Measurements from ENCODE around the gene INTS7. TPM values are rescaled to one million over a fixed set of nuclear protein-coding genes. Genes with fewer than 3 reads are reported as not detected.

Gene INTS7
- total RNA-seq, 2 donors from 2014 or later = 11.0 to 18.5 TPM

DNA sequence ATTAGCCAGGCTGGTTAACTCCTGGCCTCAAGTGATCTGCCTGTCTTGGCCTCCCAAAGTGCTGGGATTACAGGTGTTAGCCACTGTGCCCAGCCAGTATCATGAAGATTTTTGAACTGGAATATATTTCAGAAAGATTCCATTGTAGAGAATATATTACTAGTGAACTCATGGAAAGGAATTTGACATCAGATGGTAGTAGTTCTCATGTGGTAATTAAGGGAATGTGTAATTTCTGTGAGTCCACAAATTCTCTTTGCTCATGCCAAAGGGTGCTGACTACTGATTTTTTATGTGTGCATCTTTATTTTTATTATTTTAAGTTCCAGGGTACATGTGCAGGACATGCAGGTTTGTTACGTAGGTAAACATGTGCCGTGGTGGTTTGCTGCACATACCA, 10.6 kb upstream of the INTS7 start:
- H3K9ac ChIP-seq (ENCODE audit: low read depth in 2 of 2, low read length in 2 of 2) = no peak overlapping the region
- no peak overlapping the region for H3K4me3 ChIP-seq
- no peaks in the 10 kb centered on the region for H3K4me1 ChIP-seq
- TF ChIP-seq, protein P1, sequence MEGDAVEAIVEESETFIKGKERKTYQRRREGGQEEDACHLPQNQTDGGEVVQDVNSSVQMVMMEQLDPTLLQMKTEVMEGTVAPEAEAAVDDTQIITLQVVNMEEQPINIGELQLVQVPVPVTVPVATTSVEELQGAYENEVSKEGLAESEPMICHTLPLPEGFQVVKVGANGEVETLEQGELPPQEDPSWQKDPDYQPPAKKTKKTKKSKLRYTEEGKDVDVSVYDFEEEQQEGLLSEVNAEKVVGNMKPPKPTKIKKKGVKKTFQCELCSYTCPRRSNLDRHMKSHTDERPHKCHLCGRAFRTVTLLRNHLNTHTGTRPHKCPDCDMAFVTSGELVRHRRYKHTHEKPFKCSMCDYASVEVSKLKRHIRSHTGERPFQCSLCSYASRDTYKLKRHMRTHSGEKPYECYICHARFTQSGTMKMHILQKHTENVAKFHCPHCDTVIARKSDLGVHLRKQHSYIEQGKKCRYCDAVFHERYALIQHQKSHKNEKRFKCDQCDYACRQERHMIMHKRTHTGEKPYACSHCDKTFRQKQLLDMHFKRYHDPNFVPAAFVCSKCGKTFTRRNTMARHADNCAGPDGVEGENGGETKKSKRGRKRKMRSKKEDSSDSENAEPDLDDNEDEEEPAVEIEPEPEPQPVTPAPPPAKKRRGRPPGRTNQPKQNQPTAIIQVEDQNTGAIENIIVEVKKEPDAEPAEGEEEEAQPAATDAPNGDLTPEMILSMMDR (IDR thresholded peaks at IDR 0.05) = no peak
- intact Hi-C loops (cut with DNase I) = no loop called here
- no peaks in the 10 kb centered on the region for H3K27me3 ChIP-seq
- DNase-seq = no peak
- H3K36me3 ChIP-seq = no peaks in the 10 kb centered on the region
- H3K9me3 ChIP-seq = no peaks in the 10 kb centered on the region
- no peak overlapping the region for H3K27ac ChIP-seq

DNA sequence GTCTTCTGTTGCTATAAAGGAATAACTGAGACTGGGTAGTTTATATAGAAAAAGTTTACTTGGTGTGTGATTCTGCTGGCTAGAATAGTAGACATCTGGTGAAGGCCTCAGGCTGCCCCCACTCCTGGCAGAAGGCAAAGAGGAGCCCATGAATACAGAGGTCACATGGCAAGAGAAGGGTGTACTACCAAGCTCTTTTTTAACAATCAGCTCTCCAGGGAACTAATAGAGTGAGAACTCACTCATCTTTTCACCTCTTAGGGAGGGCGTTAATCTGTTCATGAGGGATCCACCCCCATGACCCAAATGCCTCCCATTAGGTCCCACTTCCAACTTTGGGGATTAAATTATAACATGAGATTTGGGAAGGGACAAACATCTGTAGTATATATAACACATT, 9.5 kb upstream of the INTS7 start:
- intact Hi-C loops (cut with DNase I) = no loop called here

DNA sequence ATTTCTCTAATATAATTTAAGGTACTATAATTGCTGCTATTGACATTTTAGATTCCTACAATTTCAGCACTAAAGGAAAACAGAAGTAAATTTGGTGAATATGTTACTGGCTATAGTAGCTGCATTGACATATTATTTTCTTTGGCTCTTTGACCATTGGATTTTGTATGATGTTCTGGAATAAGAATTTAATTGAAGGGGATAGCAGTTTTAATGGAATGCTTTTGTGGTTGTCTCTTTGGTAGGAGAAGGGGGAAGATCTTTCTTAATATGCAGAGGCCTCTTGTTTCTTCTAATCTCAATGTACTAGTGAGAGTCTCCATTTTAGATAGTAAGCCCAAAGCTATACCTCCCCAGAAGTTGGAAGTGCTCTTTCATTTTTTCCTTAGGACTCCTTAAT, 7.1 kb upstream of the INTS7 start:
- Histone ChIP-seq H3K4me1 (no peaks in the 10 kb centered on the region), H3K9ac (ENCODE audit: low read depth in 2 of 2, low read length in 2 of 2) (no peak overlapping the region), H3K9me3 (no peaks in the 10 kb centered on the region), H3K27me3 (no peaks in the 10 kb centered on the region), H3K4me3 (no peak overlapping the region), H3K36me3 (no peaks in the 10 kb centered on the region), H3K27ac (no peak overlapping the region)
- intact Hi-C loops (cut with DNase I) = no loop called here
- DNase-seq = no peak
- TF ChIP-seq, protein P1 (IDR thresholded peaks at IDR 0.05) = no peak

More for the DNA sequence above, 9.5 kb upstream of the INTS7 start:
- no peaks in the 10 kb centered on the region for H3K36me3 ChIP-seq
- no peak for DNase-seq
- no peak overlapping the region for H3K9ac ChIP-seq (ENCODE audit: low read depth in 2 of 2, low read length in 2 of 2)
- no peaks in the 10 kb centered on the region for H3K9me3 ChIP-seq
- no peaks in the 10 kb centered on the region for H3K27me3 ChIP-seq
- no peaks in the 10 kb centered on the region for H3K4me1 ChIP-seq
- no peak overlapping the region for H3K4me3 ChIP-seq
- TF ChIP-seq, protein P1 (IDR thresholded peaks at IDR 0.05) = no peak
- H3K27ac ChIP-seq = no peak overlapping the region

DNA sequence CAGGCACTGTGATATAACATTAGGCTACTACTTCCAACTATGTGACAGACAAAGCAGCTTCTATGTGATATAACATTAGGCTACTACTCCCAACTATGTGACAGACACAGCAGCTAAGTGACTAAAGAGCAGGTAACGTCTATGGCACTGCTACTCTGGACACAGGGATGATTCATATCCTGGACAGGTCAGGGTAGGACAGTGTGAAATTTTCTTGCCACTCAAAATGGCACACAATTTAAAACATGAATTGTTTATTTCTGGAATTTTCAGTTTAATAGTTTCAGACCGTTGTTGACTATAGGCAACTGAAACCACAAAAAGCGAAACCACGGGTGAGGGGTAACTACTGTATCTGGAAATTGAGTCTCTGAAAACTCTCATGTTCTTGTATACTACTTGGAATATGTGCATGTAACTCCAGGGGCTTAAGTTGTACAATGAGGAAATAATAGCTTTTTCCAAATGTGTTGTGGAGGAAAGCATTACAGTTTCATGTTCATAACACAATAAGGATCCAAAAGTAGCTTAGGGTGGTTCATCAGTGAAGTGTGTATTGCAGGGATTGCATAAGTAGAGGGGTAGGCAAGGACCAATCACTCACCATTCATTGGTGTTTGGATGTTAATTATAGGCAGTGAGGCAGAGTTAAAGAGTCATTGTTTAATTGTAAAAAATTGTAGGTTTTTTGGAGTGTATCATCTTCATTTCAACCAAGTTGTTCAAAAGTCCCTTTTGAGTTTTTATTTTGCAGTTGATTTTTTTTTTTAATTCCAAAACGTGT, 5.5 kb upstream of the INTS7 start:
- no peaks in the 10 kb centered on the region for H3K4me1 ChIP-seq
- H3K9me3 ChIP-seq = no peaks in the 10 kb centered on the region
- H3K27ac ChIP-seq = no peak overlapping the region
- no peak overlapping the region for H3K9ac ChIP-seq (ENCODE audit: low read depth in 2 of 2, low read length in 2 of 2)
- H3K4me3 ChIP-seq = no peak overlapping the region
- no peak for DNase-seq
- TF ChIP-seq, protein P1 (IDR thresholded peaks at IDR 0.05) = no peak
- intact Hi-C loops (cut with DNase I) = no loop called here
- no peaks in the 10 kb centered on the region for H3K27me3 ChIP-seq
- no peaks in the 10 kb centered on the region for H3K36me3 ChIP-seq

DNA sequence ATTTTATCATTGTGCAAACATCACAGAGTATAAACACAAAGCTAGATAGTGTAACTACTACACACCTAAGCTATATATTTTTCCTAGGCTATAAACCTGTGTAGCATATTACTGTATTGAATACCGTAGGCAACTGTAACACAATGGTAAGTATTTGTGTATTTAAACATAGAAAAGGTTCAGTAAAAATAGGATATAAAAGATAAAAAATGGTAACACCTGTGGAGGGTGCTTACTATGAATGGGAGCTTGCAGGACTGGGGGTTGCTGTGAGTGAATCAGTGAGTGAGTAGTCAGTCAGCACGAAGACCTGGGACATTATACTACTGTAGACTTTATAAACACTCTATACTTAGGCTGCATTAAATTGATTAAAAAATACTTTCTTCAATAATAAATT, 4.3 kb upstream of the INTS7 start:
- no peak overlapping the region for H3K27ac ChIP-seq
- no peak for DNase-seq
- no peaks in the 10 kb centered on the region for H3K9me3 ChIP-seq
- no peak overlapping the region for H3K9ac ChIP-seq (ENCODE audit: low read depth in 2 of 2, low read length in 2 of 2)
- H3K4me1 ChIP-seq = no peaks in the 10 kb centered on the region
- no peak overlapping the region for H3K4me3 ChIP-seq
- intact Hi-C loops (cut with DNase I) = loop anchor here (10.0 kb wide), 1 partner anchor 215 kb away; no protein-coding TSS in a partner anchor
- H3K27me3 ChIP-seq = no peaks in the 10 kb centered on the region
- no peaks in the 10 kb centered on the region for H3K36me3 ChIP-seq
- TF ChIP-seq, protein P1 (IDR thresholded peaks at IDR 0.05) = no peak

Measured in colonic mucosa (tissue), 4 donors.